NCI-H446 treated with DMSO at 0.1 percent for 48 hours (cell line): ENCODE results near the gene SEMA3A.

Experiments
- DNase-seq: peaks from one replicate; lab custom pipeline; 2025; lab: John Stamatoyannopoulos, UW

SEMA3A gene

DNA sequence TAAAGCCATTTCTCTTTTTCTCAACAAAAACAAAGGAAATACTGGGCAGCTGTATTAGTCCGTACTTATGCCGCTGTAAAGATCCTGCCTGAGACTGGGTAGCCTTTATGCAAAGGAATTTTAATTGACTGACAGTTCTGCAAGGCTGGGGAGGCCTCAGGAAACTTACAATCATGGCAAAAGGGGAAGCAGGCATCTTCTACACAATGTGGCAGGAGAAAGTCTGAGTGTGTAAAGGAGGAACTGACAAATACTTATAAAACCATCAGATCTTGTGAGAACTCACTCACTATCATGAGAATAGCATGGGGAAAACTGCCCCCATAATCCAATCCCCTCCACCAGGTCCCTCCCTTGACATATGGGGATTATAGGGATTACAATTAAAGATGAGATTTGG lies 264.3 kb downstream of the SEMA3A start:
- DNase-seq: no peak

DNA sequence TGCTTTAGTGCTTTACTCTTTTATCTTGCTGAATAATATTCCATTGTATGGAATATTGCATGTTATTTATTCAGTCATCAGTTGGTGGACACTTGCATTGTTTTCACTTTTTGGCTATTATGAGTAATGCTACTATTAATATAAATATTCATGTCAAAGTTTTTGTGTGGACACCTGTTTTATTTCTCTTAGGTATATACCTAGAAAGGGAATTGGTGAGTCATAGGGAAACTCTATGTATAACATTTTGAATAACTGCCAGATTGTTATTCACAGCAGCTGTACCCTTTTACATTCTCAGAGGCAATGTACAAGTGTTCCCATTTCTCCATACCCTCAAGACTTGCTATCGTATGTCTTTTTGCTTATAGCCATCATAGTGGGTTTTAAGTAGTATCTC lies 268.7 kb downstream of the SEMA3A start:
- no peak for DNase-seq

DNA sequence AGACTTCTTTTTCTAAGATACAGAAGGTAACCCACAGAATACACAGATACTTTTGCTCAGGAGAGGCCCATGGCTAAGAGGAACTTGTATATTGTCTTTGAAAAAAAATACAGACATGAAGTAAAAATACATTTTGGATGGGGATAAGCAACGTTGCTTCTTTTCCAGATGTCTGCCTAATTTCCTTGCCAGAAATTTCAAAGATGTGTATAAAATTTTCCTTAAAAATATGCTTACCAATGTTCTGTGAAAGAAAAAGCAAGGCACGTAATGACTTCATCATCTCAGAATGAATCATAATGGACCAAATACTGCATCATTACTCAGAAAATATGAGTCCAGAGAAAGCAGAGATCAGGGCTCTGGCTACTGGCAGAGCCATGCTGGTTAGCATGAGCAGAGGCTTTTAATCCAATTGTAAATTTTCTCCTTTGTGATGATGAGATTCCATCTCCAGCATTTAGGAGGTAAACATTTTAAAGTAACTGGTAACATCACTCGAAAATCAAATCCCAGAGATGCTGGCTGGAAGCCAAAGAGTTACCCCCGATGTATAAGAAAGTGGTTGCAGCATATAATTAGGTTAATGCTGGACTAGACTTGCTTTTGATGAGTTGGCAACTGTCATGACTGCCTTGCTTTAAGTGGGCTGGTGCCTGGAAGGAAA lies 272.5 kb downstream of the SEMA3A start:
- DNase-seq: peak; percentile 79

DNA sequence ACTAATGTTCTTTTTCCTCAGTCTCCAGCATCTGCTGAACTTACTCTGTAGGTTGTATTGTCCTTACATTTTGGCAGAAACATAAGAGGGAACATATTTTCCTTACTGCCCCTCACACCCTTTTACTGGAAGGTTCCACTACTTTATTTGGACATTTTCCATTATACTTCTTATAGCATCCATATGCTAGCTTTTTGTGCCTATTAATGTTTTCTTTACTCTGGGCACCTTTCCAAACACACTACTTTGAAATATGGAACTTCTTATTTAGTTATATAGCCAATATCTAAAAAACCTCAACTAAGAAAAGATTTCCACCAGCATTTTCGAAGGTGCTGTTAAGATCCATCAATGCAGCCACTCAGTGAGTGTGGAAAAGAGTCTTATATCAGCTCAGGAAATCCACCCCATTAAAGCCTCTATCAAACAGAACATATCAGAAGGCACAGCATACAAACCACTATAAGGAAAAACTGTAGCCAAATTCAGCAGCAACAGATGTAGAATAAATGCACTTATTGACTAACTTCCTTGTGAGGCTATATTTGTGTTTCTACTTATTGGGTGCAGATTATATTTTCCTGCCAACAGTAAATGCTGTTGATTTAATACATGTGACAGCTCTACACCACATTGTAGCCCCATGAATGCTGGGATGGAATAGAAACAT lies 273.2 kb downstream of the SEMA3A start:
- DNase-seq: peak; percentile 91

DNA sequence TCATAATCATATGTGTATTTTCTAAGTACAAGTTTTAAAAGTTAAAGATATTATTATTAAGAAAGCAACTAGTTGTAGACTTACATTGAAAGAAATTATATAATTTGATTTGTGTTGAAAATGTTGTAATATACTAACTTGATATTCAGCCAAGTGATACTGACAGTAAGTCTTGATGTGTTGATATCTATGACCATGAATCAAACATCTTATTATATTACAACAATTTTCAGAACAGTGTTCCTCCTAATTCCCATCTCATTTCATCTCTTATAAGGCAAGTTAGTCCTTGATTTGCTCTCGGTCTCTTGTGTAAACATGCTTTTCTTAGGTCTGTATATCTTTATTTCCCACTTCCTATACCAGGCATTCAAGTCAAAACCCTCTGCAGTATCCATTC lies 276.4 kb downstream of the SEMA3A start:
- no peak for DNase-seq

DNA sequence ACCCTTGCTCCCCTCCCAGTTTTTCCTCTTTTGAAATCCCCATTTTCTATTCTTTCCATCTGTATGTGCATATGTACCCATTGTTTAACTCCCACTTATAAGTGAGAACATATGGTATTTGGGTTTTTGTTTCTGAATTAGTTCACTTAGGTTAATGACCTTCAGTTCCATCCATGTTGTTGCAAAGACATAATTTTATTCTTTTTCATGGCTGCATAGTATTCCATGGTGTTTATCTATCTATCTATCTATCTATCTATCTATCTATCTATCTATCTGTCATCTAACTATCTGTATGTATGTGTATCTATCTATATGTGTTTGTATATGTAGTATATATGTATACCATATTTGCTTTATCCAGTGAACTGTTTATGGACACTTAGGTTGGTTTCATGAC lies 281.4 kb downstream of the SEMA3A start:
- no peak for DNase-seq

DNA sequence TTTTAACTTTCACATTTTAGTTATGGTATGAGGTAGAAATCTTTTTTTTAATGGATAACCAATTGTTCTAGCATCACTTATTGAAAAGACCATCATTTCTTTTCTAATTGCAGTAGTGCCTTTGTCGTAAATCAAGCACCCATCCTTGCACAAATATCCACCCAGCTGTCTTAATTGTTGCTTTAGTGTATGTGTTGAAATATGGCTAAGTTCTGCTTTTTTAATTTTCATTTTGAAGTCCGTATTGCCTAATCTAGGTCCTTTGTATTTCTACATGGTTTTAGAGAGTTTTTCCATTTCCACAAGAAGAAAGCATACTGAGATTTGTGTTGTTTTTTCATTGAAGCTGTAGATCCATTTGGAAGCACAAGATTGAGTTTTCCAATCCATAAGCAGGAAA lies 286.1 kb downstream of the SEMA3A start:
- DNase-seq: no peak
